Measurements from ENCODE around the gene APAF1.
"Not testable (repeated sequence)": the region's sequence is repeated elsewhere in the genome, so short reads cannot be mapped to it uniquely, and the experiment has no call there.

GRCh38 chr12:98642801-98643200 lies 2.3 kb upstream of the APAF1 start:
- not testable (repeated sequence) for TF ChIP-seq CTCF (IDR thresholded peaks at IDR 0.05; ENCODE audit: insufficient read depth, low read depth, low read length); EZH2 (IDR thresholded peaks at IDR 0.05; ENCODE audit: insufficient read depth, low read length)

Data from astrocyte (in vitro differentiated cells and primary cell).